Measurements from ENCODE around the gene RAPGEF4. TPM values are rescaled to one million over a fixed set of nuclear protein-coding genes. Genes with fewer than 3 reads are reported as not detected.
A peak's percentile ranks its signal among the peaks of the same experiment; 100 is the strongest.

RAPGEF4 gene
- polyA plus RNA-seq, 3 donors = not detected

GRCh38 chr2:172806996-172807395, 71.4 kb downstream of the RAPGEF4 start:
- intact Hi-C loops (cut with micrococcal nuclease) = no loop called here
- H3K4me3 ChIP-seq (replicated peaks in 1 of 3; ENCODE audit: low read depth in 2 of 3, low read length in 3 of 3) = no peak overlapping the region
- no peak for TF ChIP-seq CTCF (IDR thresholded peaks at IDR 0.05)
- H3K4me2 ChIP-seq (replicated peaks; ENCODE audit: extremely low read depth, low read length, poor library complexity, severe bottlenecking) = no peak overlapping the region
- peaks cover 0 to 7% of the 10 kb centered on the region in 2 donors for H3K27me3 ChIP-seq (ENCODE audit: control insufficient read depth in 2 of 2, insufficient read depth in 2 of 2, low read length in 2 of 2)
- Mint-ChIP-seq H3K9me3 (peaks cover 4 to 17% (median 15%) of the 10 kb centered on the region in 7 donors), H3K27me3 (ENCODE audit: low read depth in 3 of 3) (peaks cover 0 to 8% (median 6%) of the 10 kb centered on the region in 3 donors), H3K36me3 (no peaks in the 10 kb centered on the region), H3K4me1 (no peaks in the 10 kb centered on the region), H3K27ac (no peak overlapping the region), H3K4me3 (peak overlapping the region in 1 of 2 donors; percentile 12)
- H3K27ac ChIP-seq (ENCODE audit: low read depth in 1 of 2, low read length in 2 of 2) = no peak overlapping the region
- H3K9ac ChIP-seq (ENCODE audit: insufficient read depth, low read length, poor library complexity, severe bottlenecking) = no peak overlapping the region
- H3K4me1 ChIP-seq (ENCODE audit: control insufficient read depth in 1 of 2, insufficient read depth in 2 of 2, low read length in 2 of 2) = no peaks in the 10 kb centered on the region
- H3K9me3 ChIP-seq (replicated peaks in 1 of 2; ENCODE audit: control insufficient read depth in 1 of 2, insufficient read depth in 1 of 2, low read length in 2 of 2) = peaks cover 0 to 8% of the 10 kb centered on the region in 2 donors
- no peaks in the 10 kb centered on the region for H3K36me3 ChIP-seq (replicated peaks in 1 of 2; ENCODE audit: control insufficient read depth in 1 of 2, insufficient read depth in 2 of 2, low read length in 2 of 2)
- 100% methylated on average over 2 of the region's 6 CpGs for WGBS (ENCODE audit: insufficient coverage)
- H3K79me2 ChIP-seq (ENCODE audit: insufficient read depth, low read length) = no peaks in the 10 kb centered on the region
- H2AFZ ChIP-seq (ENCODE audit: insufficient read depth, low read depth, low read length, poor library complexity, severe bottlenecking) = no peak overlapping the region
- no peak for DNase-seq
- H4K20me1 ChIP-seq (ENCODE audit: insufficient read depth, low read length) = no peaks in the 10 kb centered on the region

GRCh38 chr2:172808156-172808555, 72.5 kb downstream of the RAPGEF4 start:
- Histone ChIP-seq H3K36me3 (replicated peaks in 1 of 2; ENCODE audit: control insufficient read depth in 1 of 2, insufficient read depth in 2 of 2, low read length in 2 of 2) (no peaks in the 10 kb centered on the region), H3K79me2 (ENCODE audit: insufficient read depth, low read length) (no peaks in the 10 kb centered on the region), H3K9me3 (replicated peaks in 1 of 2; ENCODE audit: control insufficient read depth in 1 of 2, insufficient read depth in 1 of 2, low read length in 2 of 2) (peaks cover 0 to 3% of the 10 kb centered on the region in 2 donors), H2AFZ (ENCODE audit: insufficient read depth, low read depth, low read length, poor library complexity, severe bottlenecking) (no peak overlapping the region), H3K4me3 (replicated peaks in 1 of 3; ENCODE audit: low read depth in 2 of 3, low read length in 3 of 3) (no peak overlapping the region), H3K4me1 (ENCODE audit: control insufficient read depth in 1 of 2, insufficient read depth in 2 of 2, low read length in 2 of 2) (no peaks in the 10 kb centered on the region), H4K20me1 (ENCODE audit: insufficient read depth, low read length) (no peaks in the 10 kb centered on the region), H3K9ac (ENCODE audit: insufficient read depth, low read length, poor library complexity, severe bottlenecking) (no peak overlapping the region), H3K27ac (ENCODE audit: low read depth in 1 of 2, low read length in 2 of 2) (no peak overlapping the region), H3K4me2 (replicated peaks; ENCODE audit: extremely low read depth, low read length, poor library complexity, severe bottlenecking) (no peak overlapping the region), H3K27me3 (ENCODE audit: control insufficient read depth in 2 of 2, insufficient read depth in 2 of 2, low read length in 2 of 2) (peaks cover 0 to 9% of the 10 kb centered on the region in 2 donors)
- TF ChIP-seq CTCF (IDR thresholded peaks at IDR 0.05) = no peak
- no CpG with 5 or more reads among the region's 4 CpGs for WGBS (ENCODE audit: insufficient coverage)
- H3K4me3 Mint-ChIP-seq = no peak overlapping the region
- H3K27ac Mint-ChIP-seq = no peak overlapping the region
- no peaks in the 10 kb centered on the region for H3K36me3 Mint-ChIP-seq
- peaks cover 3 to 8% (median 6%) of the 10 kb centered on the region in 7 donors for H3K9me3 Mint-ChIP-seq
- intact Hi-C loops (cut with micrococcal nuclease) = no loop called here
- no peak for DNase-seq
- no peaks in the 10 kb centered on the region for H3K4me1 Mint-ChIP-seq
- peaks cover 0 to 15% (median 6%) of the 10 kb centered on the region in 3 donors for H3K27me3 Mint-ChIP-seq (ENCODE audit: low read depth in 3 of 3)
